A549 (cell line): ENCODE data around the gene LRRC17. TPM values are rescaled to one million over a fixed set of nuclear protein-coding genes. Genes with fewer than 3 reads are reported as not detected.

ENCODE experiments used
- ATAC-seq, 2 experiments: fragments of 200-7000 bp in 1 of 2; fragments of >200 bp in 1 of 2; cut with Nextera tagmentation in 1 of 2; cut with Tn5 transposase in 1 of 2; 3 replicates each; pipeline versions ENCODE4 v1.8.0 to v1.9.1; 2018 to 2020; ENCODE audit warnings: mild to moderate bottlenecking in 1 of 2, moderate library complexity in 1 of 2
- CTCF ChIA-PET: fragments of 300-600 bp; sonication (Branson Sonifier 250); formaldehyde crosslinking; extraction: SDS; loops from one replicate; lab custom pipeline; 2021; ENCODE audit warnings: antibody characterized with exemption, inconsistent platforms; lab: Yijun Ruan, JAX
- POLR2A ChIA-PET: fragments of 350-600 bp; formaldehyde crosslinking; extraction: SDS; loops from one replicate; lab custom pipeline; 2021; ENCODE audit warnings: antibody characterized with exemption, inconsistent platforms; lab: Yijun Ruan, JAX
- DNase-seq, 2 experiments: peaks; one replicate each; pipeline versions ENCODE4 v3.0.0 to v3.0.0-alpha.2; 2011 to 2016; ENCODE audit warnings: low read depth in 1 of 2, low spot score in 1 of 2
- FAIRE-seq: peaks from 2 replicates; lab custom pipeline; 2011; peaks lifted over from hg19 to GRCh38; lab: Jason Lieb, UNC
- H3K27ac ChIP-seq, 2 experiments: fragments of >200 bp; sonication (Bioruptor Twin); formaldehyde crosslinking; 3 replicates each; pipeline ENCODE4 v1.5.1; 2016 to 2017
- H3K4me1 ChIP-seq: fragments of >200 bp; sonication (Bioruptor Twin); formaldehyde crosslinking; 3 replicates; pipeline ENCODE4 v1.6.1; 2016
- H3K4me2 ChIP-seq: fragments of >200 bp; sonication (Bioruptor Twin); formaldehyde crosslinking; 3 replicates; pipeline ENCODE4 v1.6.1; 2016
- H3K4me3 ChIP-seq: fragments of >200 bp; sonication (Bioruptor Twin); formaldehyde crosslinking; 3 replicates; pipeline ENCODE4 v1.5.1; 2016
- H3K9me3 ChIP-seq: fragments of >200 bp; sonication (Bioruptor Twin); formaldehyde crosslinking; 3 replicates; pipeline ENCODE4 v1.6.1; 2016
- CBX2 ChIP-seq: fragments of 200-600 bp; sonication (generic); IDR thresholded peaks from 2 replicates; pipeline ENCODE4 v1.6.1; 2016; ENCODE audit warnings: low read depth, mild to moderate bottlenecking, borderline replicate concordance
- CEBPB ChIP-seq, 2 experiments: fragments of >200 bp in 1 of 2; sonication (Bioruptor Twin) in 1 of 2; formaldehyde crosslinking in 1 of 2; IDR thresholded peaks; 2 replicates each; pipeline ENCODE4 v1.6.1; 2012 to 2016
- EHF ChIP-seq: fragments of 250-450 bp; sonication (Bioruptor Pico); IDR thresholded peaks from 2 replicates; pipeline ENCODE4 v1.5.0; 2020; ENCODE audit warnings: mild to moderate bottlenecking
- JUN ChIP-seq, 2 experiments: fragments of >200 bp; sonication (Bioruptor Twin); formaldehyde crosslinking; IDR thresholded peaks; 2 replicates in 1 of 2; 3 replicates in 1 of 2; pipeline ENCODE4 v1.6.1; 2016 to 2017
- KDM1A ChIP-seq: fragments of 200-600 bp; sonication (generic); IDR thresholded peaks from 2 replicates; pipeline ENCODE4 v1.6.1; 2016; ENCODE audit warnings: low read depth, mild to moderate bottlenecking
- MAZ ChIP-seq: fragments of 150-350 bp; IDR thresholded peaks from 2 replicates; pipeline ENCODE4 v1.6.1; 2014; ENCODE audit warnings: antibody characterized with exemption, low read depth, low read length, borderline replicate concordance
- NFE2L2 ChIP-seq: fragments of 150-350 bp; conservative IDR thresholded peaks from 2 replicates; pipeline ENCODE4 v1.6.1; 2014; ENCODE audit warnings: low read length
- POLR2A ChIP-seq: IDR thresholded peaks from 2 replicates; pipeline ENCODE4 v1.6.1; 2012; ENCODE audit warnings: mild to moderate bottlenecking, low read length
- POLR2AphosphoS2 ChIP-seq: conservative IDR thresholded peaks from 2 replicates; pipeline ENCODE4 v1.6.1; 2012; ENCODE audit warnings: low read length, improper control_type of control experiment, inconsistent platforms
- RAD21 ChIP-seq, 2 experiments: fragments of >200 bp in 1 of 2; sonication (Bioruptor Twin) in 1 of 2; formaldehyde crosslinking in 1 of 2; IDR thresholded peaks in 1 of 2; conservative IDR thresholded peaks in 1 of 2; 2 replicates in 1 of 2; 3 replicates in 1 of 2; pipeline ENCODE4 v1.6.1; 2012 to 2018; ENCODE audit warnings: inconsistent platforms in 1 of 2
- RFX5 ChIP-seq: fragments of 450-650 bp; IDR thresholded peaks from 2 replicates; pipeline ENCODE4 v1.7.1; 2014; ENCODE audit warnings: antibody characterized with exemption, mild to moderate bottlenecking, moderate library complexity
- SREBF2 ChIP-seq: fragments of 450-650 bp; IDR thresholded peaks from 2 replicates; pipeline ENCODE4 v1.6.1; 2014; ENCODE audit warnings: mild to moderate bottlenecking, moderate library complexity
- TP53 ChIP-seq: fragments of 250-450 bp; sonication (Bioruptor Pico); IDR thresholded peaks from 2 replicates; pipeline ENCODE4 v1.5.0; 2021; ENCODE audit warnings: mild to moderate bottlenecking, moderate library complexity
- ZC3H11A ChIP-seq: fragments of 450-650 bp; IDR thresholded peaks from 2 replicates; pipeline ENCODE4 v1.6.1; 2014; ENCODE audit warnings: antibody characterized with exemption, mild to moderate bottlenecking
- WGBS: methylation state at CpG from one replicate; pipeline ENCODE4 v1.1.6; 2017; ENCODE audit errors: missing lambda C conversion rate; 5-methylcytosine and 5-hydroxymethylcytosine counted together
- polyA plus RNA-seq, 4 experiments: library from polyadenylated mRNA; depleted of rRNA in 3 of 4; stranded (reverse); fragments of >200 nt; fragmentation: RNase III in 1 of 4; extraction: RNeasy Plus Mini Kit Qiagen cat#74134 plus additional on column Dnase treatment in 1 of 4; gene quantifications; 2 replicates in 3 of 4; 3 replicates in 1 of 4; pipeline ENCODE4 v1.2.3, GENCODE V29; 2011 to 2017
- TF ChIP-seq, protein P1 (sequence below): fragments of >200 bp; sonication (Bioruptor Twin); formaldehyde crosslinking; IDR thresholded peaks from 2 replicates; pipeline ENCODE4 v1.6.1; 2016
- TF ChIP-seq, protein P2 (sequence below): fragments of 250-450 bp; sonication (Bioruptor Pico); IDR thresholded peaks from 2 replicates; pipeline ENCODE4 v1.5.0; 2020; ENCODE audit warnings: low read depth, mild to moderate bottlenecking, moderate library complexity
- TF ChIP-seq, protein P3 (sequence below): fragments of 250-450 bp; sonication (Bioruptor Pico); IDR thresholded peaks from 2 replicates; pipeline ENCODE4 v1.5.0; 2021; ENCODE audit warnings: mild to moderate bottlenecking, moderate library complexity, borderline replicate concordance
- TF ChIP-seq, protein P4 (sequence below): fragments of >200 bp; sonication (Bioruptor Twin); formaldehyde crosslinking; IDR thresholded peaks from 3 replicates; pipeline ENCODE4 v1.5.1; 2016
- TF ChIP-seq, protein P5 (sequence below): IDR thresholded peaks from 2 replicates; pipeline ENCODE4 v1.6.1; 2012

Gene LRRC17
- polyA plus RNA-seq, 2 of the 4 experiments (the other 2 are of a cell fraction): 0.05 to 0.36 TPM

DNA sequence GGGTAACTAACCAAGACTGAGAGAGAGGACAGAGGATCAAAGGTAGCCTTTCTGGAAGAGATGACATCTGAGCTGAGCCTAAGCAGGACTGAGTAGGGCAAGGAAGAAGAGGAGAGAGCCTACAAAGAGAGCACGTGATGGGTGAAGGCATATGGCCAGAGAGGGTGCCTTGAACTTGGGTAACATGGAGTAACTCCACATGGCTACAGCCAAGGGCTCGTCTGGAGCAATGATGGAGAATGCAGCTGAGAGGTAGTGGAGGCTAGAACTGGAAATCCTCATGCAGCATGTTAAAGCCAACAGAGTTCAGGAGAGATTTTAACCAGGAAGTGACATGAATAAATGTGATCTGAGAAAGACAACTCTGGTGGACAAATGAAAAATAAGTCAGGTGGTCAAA, 77.8 kb downstream of the LRRC17 start:
- FAIRE-seq: no peak
- H3K27ac ChIP-seq: peak overlapping the region; percentile 78 to 88
- CTCF ChIA-PET: no interaction called here

DNA sequence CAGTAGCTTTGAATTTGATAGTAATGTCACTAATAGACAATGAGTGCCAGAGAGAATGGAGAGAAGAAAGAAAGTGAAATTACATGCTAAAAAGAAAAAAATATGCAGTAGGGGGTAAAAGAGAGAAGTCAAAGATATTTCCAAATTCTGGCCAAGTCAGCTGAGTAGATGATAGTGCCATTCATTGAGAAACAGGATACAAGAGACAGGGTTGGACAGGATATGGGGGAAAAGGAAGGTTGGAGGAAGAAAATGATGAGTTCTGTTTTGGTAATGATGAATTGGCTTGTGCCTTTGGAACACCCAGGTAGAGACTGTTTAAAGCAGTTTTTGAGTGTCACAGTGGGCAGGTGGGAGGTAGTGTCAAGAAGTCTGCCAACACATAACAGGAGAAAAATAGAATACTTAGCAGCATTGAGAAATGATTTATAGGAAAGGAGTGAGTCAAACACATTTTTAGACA, 78.3 kb downstream of the LRRC17 start:
- Histone ChIP-seq H3K4me3 (no peak overlapping the region), H3K27ac (peak overlapping the region; percentile 78 to 88), H3K4me2 (peak overlapping the region; percentile 78)
- peak in 1 of 2 experiments; percentile 4 for DNase-seq
- no peak for TF ChIP-seq RAD21 (conservative IDR thresholded peaks at IDR 0.05 in 1 of 2, IDR thresholded peaks at IDR 0.05 in 1 of 2)
- TF ChIP-seq, all 56 proteins: peak for 0
- FAIRE-seq (no peak), ATAC-seq (no peak; a peak in 1 of 6 replicates)
- POLR2A ChIA-PET: no interaction called here
- peaks cover 37% of the 10 kb centered on the region for H3K4me1 ChIP-seq
- CTCF ChIA-PET: no interaction called here
- 0 out of 3 replicates have a peak, but pooled peaks cover 3% of the 10 kb centered on the region for H3K9me3 ChIP-seq

More for the DNA sequence above, 77.8 kb downstream of the LRRC17 start:
- TF ChIP-seq, protein P1, sequence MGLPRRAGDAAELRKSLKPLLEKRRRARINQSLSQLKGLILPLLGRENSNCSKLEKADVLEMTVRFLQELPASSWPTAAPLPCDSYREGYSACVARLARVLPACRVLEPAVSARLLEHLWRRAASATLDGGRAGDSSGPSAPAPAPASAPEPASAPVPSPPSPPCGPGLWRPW: no peak
- no peak for TF ChIP-seq ZC3H11A
- no peak for TF ChIP-seq CBX2
- TF ChIP-seq JUN (IDR thresholded peaks at IDR 0.05): no peak
- TF ChIP-seq EHF (CRISPR knock-in tag): no peak
- TF ChIP-seq, protein P2, sequence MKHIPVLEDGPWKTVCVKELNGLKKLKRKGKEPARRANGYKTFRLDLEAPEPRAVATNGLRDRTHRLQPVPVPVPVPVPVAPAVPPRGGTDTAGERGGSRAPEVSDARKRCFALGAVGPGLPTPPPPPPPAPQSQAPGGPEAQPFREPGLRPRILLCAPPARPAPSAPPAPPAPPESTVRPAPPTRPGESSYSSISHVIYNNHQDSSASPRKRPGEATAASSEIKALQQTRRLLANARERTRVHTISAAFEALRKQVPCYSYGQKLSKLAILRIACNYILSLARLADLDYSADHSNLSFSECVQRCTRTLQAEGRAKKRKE (CRISPR knock-in tag): no peak
- no peak for TF ChIP-seq KDM1A
- TF ChIP-seq SREBF2: no peak
- TF ChIP-seq, protein P3, sequence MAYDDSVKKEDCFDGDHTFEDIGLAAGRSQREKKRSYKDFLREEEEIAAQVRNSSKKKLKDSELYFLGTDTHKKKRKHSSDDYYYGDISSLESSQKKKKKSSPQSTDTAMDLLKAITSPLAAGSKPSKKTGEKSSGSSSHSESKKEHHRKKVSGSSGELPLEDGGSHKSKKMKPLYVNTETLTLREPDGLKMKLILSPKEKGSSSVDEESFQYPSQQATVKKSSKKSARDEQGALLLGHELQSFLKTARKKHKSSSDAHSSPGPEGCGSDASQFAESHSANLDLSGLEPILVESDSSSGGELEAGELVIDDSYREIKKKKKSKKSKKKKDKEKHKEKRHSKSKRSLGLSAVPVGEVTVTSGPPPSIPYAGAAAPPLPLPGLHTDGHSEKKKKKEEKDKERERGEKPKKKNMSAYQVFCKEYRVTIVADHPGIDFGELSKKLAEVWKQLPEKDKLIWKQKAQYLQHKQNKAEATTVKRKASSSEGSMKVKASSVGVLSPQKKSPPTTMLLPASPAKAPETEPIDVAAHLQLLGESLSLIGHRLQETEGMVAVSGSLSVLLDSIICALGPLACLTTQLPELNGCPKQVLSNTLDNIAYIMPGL (CRISPR knock-in tag): no peak
- TF ChIP-seq RAD21 (conservative IDR thresholded peaks at IDR 0.05 in 1 of 2, IDR thresholded peaks at IDR 0.05 in 1 of 2): no peak
- TF ChIP-seq POLR2AphosphoS2: no peak
- TF ChIP-seq, protein P4, sequence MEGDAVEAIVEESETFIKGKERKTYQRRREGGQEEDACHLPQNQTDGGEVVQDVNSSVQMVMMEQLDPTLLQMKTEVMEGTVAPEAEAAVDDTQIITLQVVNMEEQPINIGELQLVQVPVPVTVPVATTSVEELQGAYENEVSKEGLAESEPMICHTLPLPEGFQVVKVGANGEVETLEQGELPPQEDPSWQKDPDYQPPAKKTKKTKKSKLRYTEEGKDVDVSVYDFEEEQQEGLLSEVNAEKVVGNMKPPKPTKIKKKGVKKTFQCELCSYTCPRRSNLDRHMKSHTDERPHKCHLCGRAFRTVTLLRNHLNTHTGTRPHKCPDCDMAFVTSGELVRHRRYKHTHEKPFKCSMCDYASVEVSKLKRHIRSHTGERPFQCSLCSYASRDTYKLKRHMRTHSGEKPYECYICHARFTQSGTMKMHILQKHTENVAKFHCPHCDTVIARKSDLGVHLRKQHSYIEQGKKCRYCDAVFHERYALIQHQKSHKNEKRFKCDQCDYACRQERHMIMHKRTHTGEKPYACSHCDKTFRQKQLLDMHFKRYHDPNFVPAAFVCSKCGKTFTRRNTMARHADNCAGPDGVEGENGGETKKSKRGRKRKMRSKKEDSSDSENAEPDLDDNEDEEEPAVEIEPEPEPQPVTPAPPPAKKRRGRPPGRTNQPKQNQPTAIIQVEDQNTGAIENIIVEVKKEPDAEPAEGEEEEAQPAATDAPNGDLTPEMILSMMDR: no peak
- no peak for TF ChIP-seq RFX5
- no peak for TF ChIP-seq MAZ
- no peak for TF ChIP-seq POLR2A
- no peak for TF ChIP-seq TP53
- TF ChIP-seq NFE2L2: no peak
- TF ChIP-seq, protein P5, sequence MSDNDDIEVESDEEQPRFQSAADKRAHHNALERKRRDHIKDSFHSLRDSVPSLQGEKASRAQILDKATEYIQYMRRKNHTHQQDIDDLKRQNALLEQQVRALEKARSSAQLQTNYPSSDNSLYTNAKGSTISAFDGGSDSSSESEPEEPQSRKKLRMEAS: no peak
- TF ChIP-seq CEBPB (IDR thresholded peaks at IDR 0.05): no peak
- TF ChIP-seq, all 56 proteins: peak for 0
- POLR2A ChIA-PET: no interaction called here
- DNase-seq (no peak), ATAC-seq (no peak)
- Histone ChIP-seq H3K4me2 (no peak overlapping the region; the same call in 2 of the 3 replicates), H3K4me1 (peaks cover 37% of the 10 kb centered on the region), H3K4me3 (no peak overlapping the region), H3K9me3 (0 out of 3 replicates have a peak, but pooled peaks cover 3% of the 10 kb centered on the region)
- 72% methylated on average over 2 of the region's 2 CpGs for WGBS
